ENCODE data around the gene SAYSD1.

SAYSD1 gene

GRCh38 chr6:39077882-39078594, 36.9 kb downstream of the SAYSD1 start:
- DNase-seq, result no peak

GRCh38 chr6:39076623-39077535, 38.1 kb downstream of the SAYSD1 start:
- peak; percentile 71 for DNase-seq

GRCh38 chr6:39075807-39076622, 39.0 kb downstream of the SAYSD1 start:
- DNase-seq, result no peak

DNA sequence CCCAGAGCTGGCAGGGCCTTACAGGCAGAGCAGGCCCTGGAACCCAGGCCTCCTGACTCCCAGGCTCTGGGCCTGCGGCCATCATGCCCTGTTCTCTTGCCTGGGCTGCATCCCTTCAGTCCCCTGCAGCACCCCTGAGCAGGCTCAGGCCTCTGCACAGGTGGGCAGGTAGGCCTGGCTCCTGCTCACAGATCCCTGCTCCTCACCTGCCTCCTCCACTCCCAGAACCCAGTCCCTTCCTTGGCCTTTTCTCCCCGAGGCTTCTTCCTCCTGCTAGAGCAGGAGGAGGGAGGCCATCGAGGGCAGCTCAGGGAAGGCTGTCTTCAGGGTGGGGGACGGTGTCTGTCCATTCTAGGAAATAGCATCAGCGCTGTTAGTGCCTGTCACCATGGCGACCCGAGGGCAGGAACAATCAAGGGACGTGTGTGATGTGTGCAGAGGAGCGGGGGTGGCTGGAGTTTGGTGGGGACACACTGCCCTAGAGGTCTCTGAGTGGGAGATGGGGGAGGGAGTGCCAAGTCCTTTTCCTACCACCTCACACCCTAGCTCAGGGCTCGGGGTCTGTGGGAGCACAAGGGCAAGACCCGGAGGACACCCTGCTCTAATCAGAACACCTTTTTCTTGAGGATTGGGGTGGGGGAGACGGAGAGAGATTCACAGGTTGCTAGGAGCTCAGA, 39.8 kb downstream of the SAYSD1 start:
- DNase-seq, result no peak

GRCh38 chr6:39074486-39074885, 40.5 kb downstream of the SAYSD1 start:
- no peak for DNase-seq

GRCh38 chr6:39073471-39074355, 41.3 kb downstream of the SAYSD1 start:
- no peak for DNase-seq

DNA sequence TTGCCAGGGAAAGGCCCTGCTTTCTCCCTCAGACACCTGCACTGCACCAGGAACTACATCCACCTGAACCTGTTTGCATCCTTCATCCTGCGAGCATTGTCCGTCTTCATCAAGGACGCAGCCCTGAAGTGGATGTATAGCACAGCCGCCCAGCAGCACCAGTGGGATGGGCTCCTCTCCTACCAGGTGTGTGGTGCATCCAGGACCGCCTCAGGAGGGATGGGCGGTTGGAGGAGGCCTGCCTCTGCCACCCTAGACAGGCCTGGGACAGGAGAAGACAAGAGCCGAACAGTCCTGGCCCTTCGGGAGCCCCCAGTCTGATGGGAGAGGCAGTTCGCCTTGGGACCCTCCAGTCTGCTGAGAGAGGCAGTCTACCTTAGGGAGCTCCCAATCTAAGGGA, 42.2 kb downstream of the SAYSD1 start:
- DNase-seq, result no peak

GRCh38 chr6:39068391-39068790, 46.6 kb downstream of the SAYSD1 start:
- DNase-seq, result no peak

- no peak for DNase-seq
Observed at GRCh38 chr6:39065561-39065960, 49.4 kb downstream of the SAYSD1 start.

DNA sequence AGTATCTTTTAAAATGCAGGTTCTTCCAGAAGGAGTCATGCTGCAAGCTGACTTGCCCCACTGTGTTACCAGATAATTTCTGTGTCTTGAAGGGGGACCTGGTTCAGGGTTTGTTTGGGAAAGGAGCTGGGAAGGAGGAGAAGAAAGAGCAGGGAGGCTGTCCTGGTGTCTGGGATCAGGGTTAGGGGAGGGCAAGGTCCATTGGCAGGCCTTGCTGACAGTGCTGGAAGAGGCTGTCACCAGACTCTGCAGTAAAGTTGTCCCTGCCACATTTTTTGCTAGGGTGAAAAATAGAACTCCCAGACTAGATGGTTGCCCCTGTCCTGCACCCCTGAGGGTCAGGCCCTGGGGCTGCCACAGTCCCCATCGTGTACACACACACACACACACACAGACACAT, 51.5 kb downstream of the SAYSD1 start:
- DNase-seq, result no peak

DNA sequence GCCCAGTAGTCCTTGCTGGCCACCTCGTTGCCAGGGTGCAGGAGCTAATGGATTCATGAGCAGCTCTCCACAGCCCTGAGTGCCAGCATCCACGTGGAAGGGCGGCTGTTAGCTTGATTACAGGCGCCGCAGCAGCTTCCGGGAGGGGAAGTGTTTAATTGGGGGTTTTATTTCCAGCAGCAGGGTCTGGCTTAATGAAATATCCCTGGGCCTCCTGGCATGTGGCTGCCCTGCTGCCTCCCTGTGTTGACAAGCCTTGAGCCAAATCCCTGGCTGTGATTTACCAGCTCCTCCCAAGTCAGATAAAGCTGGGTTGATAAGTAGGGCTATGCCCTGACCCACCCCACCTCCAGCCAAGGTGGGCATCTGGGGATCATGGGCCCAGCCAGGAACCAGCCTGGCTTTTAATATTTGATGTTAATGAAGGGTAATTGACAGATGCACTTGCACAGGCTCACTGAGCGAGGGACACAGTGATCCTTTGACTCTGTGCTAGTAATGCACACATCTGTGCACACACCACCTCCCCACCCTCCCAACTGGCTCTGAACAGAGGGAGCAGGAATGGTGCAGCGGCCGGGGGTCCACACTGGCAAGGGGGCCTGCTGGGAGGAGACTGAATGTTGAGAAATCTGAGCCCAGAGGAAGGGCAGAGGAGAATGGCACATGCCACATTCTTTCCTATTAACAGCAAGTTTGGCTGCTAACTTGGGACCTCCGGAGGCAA, 52.8 kb downstream of the SAYSD1 start:
- peak; percentile 95 for DNase-seq

DNA sequence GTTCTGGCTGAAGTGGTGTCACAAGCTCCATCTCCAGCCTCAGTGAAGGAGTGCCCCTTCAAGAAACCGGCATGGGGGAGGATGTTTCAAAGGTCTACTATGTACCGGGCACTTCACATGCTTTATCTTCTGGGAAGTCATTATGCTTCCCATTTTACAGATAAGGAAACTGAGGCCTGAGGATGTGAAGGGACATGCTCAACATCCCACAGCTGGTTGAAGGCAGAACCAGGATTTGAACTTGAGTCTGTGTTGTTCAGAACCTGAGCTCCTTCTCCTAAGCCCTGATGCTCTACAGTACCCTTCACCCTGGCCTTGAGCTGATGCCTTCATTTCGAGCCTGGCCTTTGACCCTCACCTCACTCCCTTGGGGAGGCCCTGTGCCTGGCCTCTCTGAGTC, 53.4 kb downstream of the SAYSD1 start:
- no peak for DNase-seq

DNA sequence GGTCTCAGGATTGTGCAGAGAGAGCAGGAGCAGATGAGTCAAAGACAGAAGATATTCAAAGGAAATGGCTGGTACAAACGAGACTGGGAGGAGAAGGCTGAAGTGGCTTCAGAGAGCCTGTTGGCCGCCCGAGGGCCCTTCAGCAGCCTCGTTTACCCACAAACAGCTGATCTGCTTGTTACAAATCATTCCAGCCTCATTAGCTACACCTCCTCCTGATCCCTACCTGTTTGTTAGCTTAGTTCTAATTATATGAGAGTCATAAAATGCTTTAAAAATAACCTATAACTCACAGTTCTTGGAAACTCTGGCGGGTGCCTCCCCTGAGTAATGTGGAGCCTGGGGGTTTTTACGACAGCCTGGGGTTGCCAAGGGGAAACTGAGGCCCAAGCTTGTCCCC, 53.8 kb downstream of the SAYSD1 start:
- DNase-seq, result no peak

GRCh38 chr6:39060467-39061160, 54.4 kb downstream of the SAYSD1 start:
- DNase-seq, result no peak

- DNase-seq, result no peak
Observed at GRCh38 chr6:39059496-39060310, 55.3 kb downstream of the SAYSD1 start.

GRCh38 chr6:39058471-39059147, 56.4 kb downstream of the SAYSD1 start:
- no peak for DNase-seq

DNA sequence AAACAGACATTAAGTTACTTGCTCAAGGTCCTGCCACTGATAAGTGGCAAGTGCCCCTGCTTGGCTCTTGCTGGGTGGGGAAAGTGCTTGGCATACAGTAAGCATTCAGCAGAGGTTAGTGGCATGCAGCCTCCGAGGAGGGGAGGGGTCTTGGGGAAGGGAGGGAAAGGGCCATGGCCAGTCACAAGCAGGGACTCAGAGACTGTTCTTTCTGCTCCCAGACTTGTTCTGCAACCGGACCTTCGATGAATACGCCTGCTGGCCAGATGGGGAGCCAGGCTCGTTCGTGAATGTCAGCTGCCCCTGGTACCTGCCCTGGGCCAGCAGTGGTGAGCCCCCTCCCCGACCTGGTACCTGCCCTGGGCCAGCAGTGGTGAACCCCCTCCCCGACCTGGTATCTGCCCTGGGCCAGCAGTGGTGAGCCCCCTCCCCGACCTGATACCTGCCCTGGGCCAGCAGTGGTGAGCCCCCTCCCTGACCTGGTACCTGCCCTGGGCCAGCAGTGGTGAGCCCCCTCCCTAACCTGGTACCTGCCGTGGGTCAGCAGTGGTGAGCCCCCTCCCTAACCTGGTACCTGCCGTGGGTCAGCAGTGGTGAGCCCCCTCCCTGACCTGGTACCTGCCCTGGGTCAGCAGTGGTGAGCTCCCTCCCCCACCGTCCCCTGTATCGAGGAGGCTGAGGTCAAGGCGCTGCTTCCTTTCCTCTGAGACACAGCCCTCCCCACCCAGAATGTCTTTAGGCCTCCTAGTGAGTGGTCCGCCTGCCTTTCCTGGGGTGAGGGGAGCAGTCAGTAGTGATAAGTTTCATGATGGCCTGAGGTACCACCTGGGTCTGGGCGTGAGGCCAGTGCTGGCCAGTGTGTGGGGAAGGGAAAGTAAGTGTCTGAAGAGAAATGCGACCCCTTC, 57.5 kb downstream of the SAYSD1 start:
- DNase-seq, result no peak

- no peak for DNase-seq
Observed at GRCh38 chr6:39056681-39057080, 58.3 kb downstream of the SAYSD1 start.
